Activated gamma-delta T cell treated with anti-CD3 and anti-CD28 coated beads, Interleukin-2, amount 50 U/mL, for 16 hours (primary cell): ENCODE results near the gene RNPEP.
"Not testable (repeated sequence)": the region's sequence is repeated elsewhere in the genome, so short reads cannot be mapped to it uniquely, and the experiment has no call there.

Experiments
- DNase-seq: peaks from one replicate; pipeline ENCODE4 v3.0.0-alpha.2; 2020; ENCODE audit warnings: low read depth

RNPEP gene

GRCh38 chr1:201982623-201983379 is at the start of gene RNPEP:
TSS of gene RNPEP (plus strand) at chr1:201982648. CDS start at chr1:201982667, 19 bp downstream.
- DNase-seq: peak; percentile 22

- DNase-seq: no peak
Observed at GRCh38 chr1:201933840-201934430, 48.5 kb upstream of the RNPEP start.

GRCh38 chr1:201937624-201938213 is 44.7 kb upstream of the RNPEP start:
- no peak for DNase-seq

GRCh38 chr1:201938440-201939035 is 43.9 kb upstream of the RNPEP start:
- no peak for DNase-seq

- no peak for DNase-seq
Observed at GRCh38 chr1:201939148-201939547, 43.3 kb upstream of the RNPEP start.

GRCh38 chr1:201939574-201939973 is 42.9 kb upstream of the RNPEP start:
- no peak for DNase-seq

- not testable (repeated sequence) for DNase-seq
Observed at GRCh38 chr1:201940316-201940715, 42.1 kb upstream of the RNPEP start.

- DNase-seq: no peak
Observed at GRCh38 chr1:201941420-201942128, 40.9 kb upstream of the RNPEP start.

GRCh38 chr1:201942129-201942495 is 40.3 kb upstream of the RNPEP start:
- DNase-seq: no peak

GRCh38 chr1:201944002-201944401 is 38.4 kb upstream of the RNPEP start:
- no peak for DNase-seq

GRCh38 chr1:201944639-201945038 is 37.8 kb upstream of the RNPEP start:
- DNase-seq: no peak

GRCh38 chr1:201945157-201945556 is 37.3 kb upstream of the RNPEP start:
- no peak for DNase-seq

GRCh38 chr1:201945863-201946223 is 36.6 kb upstream of the RNPEP start:
- no peak for DNase-seq

- no peak for DNase-seq
Observed at GRCh38 chr1:201946224-201946908, 36.1 kb upstream of the RNPEP start, which contains the start of gene LMOD1. TSS of gene LMOD1 (minus strand) at chr1:201946548. CDS start at chr1:201946340, 208 bp downstream.

GRCh38 chr1:201947697-201948008 is 34.8 kb upstream of the RNPEP start:
- DNase-seq: no peak

- no peak for DNase-seq
Observed at GRCh38 chr1:201949491-201949890, 33.0 kb upstream of the RNPEP start.

GRCh38 chr1:201954263-201955008 is 28.0 kb upstream of the RNPEP start:
- DNase-seq: no peak

GRCh38 chr1:201955009-201955728 is 27.3 kb upstream of the RNPEP start, which contains the start of gene TIMM17A:
TSS of gene TIMM17A (plus strand) at chr1:201955503. CDS start at chr1:201955527, 24 bp downstream.
- peak; percentile 90 for DNase-seq

- DNase-seq: no peak
Observed at GRCh38 chr1:201955729-201956143, 26.7 kb upstream of the RNPEP start.

- DNase-seq: no peak
Observed at GRCh38 chr1:201958348-201958747, 24.1 kb upstream of the RNPEP start.
